ENCODE measurements around the gene ICE1.
"Not testable (repeated sequence)": the region's sequence is repeated elsewhere in the genome, so short reads cannot be mapped to it uniquely, and the experiment has no call there.

Gene ICE1

GRCh38 chr5:5451863-5452262 lies 29.4 kb downstream of the ICE1 start:
- no peak for DNase-seq

DNA sequence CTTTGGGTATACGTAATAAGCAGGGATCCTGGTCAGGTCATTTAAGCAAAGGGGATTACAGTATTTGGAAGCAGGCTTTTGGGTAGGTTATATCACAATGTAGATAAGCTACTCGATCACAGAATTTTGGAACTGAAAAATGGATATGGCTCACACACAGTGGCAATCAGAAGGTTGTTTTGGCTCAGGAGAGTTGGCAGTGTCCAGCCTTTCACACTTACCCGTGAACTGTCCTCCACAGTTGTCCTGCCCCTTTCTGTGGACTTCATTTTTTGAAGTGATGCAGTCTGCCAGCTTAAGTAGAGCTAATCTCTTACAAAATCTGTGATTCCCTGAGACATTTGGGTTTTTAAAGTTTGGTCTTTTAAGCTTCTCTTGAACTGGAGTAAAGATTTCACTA lies 30.7 kb downstream of the ICE1 start:
- DNase-seq: no peak

GRCh38 chr5:5454391-5454790 lies 31.9 kb downstream of the ICE1 start:
- no peak for DNase-seq

DNA sequence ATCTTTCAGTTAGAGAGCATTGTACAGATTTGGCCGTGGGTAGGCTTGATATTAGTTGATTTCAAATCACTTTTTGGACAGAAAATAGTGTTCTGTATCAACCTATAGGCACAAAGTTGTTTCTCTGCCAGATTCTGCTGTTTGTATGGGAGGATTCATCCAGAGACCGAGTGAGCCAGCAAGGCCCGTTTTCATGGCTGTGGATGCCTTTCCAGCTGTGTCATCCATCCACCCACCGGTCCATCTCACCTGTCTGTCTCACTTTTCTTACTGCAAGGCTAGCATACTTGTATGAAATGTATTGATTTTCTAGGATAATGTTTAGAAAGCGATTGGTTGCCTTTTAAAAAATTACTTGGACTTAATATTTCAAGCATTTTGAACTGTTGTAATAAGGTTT lies 34.4 kb downstream of the ICE1 start:
- DNase-seq: no peak

DNA sequence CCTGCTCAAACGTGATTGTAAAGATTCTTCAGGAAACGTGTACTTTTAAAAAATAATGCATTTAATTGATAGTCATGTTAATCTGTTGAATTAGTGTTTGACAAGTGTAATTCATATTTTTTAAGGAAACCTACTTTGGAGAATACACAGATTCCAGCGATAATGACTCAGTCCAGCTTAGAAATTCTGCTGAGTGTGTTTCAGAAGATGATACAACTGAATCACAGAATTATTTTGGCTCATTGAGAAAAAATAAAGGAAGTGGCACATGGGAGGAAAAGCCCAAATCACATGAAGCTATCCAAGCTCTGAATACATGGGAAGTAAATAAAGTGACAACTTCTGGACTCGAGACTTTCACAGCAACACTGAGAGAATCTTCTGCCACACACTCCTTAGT lies 37.8 kb downstream of the ICE1 start:
- DNase-seq: no peak

DNA sequence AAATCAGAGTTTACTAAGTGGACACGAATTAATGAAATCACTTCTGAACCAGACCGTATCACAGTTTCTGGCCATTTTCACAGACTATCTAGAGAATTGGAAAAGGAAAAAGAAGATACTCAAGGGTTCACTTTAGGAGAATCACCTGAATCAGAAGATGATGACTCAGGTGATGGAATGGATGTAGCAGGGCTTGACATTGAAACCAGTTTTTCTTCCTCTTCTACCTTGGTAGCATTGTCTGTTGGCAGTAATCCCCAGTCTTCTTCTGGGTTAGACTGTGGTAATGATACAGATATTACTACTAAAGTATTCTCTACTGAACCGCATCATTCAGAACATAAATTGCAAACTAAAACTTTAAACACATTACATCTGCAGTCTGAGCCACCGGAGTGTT lies 38.5 kb downstream of the ICE1 start:
- DNase-seq: no peak

DNA sequence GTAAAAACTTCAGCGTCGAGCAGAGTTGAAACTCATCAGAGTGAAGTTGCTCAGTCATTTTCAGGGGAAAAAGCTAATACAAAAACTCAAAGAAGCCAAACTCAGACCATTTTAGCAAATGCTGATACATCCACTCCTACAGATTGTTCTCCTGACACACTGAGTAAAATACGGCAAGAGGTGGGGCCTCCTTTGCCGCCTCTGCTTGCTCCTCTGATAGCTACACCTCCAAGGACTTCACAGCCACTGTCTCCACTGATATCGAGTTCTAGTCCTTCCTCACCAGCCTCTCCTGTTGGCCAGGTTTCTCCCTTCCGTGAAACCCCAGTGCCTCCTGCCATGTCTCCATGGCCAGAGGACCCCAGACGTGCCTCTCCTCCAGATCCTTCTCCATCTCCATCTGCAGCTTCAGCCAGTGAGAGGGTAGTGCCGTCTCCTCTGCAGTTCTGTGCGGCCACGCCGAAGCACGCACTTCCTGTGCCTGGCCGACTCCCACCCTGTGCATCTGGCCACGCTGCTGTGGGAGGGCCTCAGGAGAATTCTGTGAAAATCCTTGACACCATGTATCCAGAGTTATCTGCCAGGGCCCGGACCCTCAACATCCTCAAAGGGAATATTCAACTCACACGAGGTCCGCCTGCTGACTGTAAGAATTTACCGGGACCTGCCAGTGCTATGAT lies 41.7 kb downstream of the ICE1 start:
- DNase-seq: no peak

- no peak for DNase-seq
Observed at GRCh38 chr5:5466227-5466626, 43.8 kb downstream of the ICE1 start.

- DNase-seq: no peak
Observed at GRCh38 chr5:5467737-5468136, 45.3 kb downstream of the ICE1 start.

DNA sequence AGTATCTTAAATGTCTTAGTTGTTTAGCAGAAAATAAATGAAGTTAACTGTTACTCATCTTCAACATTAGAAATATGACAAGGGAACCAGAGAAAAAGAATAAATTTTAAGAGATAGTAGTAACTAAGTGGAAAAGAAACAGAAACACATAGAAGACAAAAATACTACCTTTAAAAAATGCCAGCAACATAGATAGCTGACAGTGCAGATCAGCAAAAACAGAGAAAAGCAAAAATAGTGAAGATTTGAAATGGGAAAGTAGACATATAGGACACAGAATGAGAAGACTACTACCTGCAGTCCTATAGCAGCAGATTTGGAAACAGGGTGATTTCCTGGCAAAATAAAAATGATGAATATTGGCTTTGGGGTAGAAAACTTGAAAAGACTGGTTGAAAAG lies 48.5 kb downstream of the ICE1 start:
- no peak for DNase-seq

- no peak for DNase-seq
Observed at GRCh38 chr5:5473226-5473625, 50.7 kb downstream of the ICE1 start.

GRCh38 chr5:5474961-5475360 lies 52.5 kb downstream of the ICE1 start:
- DNase-seq: no peak

DNA sequence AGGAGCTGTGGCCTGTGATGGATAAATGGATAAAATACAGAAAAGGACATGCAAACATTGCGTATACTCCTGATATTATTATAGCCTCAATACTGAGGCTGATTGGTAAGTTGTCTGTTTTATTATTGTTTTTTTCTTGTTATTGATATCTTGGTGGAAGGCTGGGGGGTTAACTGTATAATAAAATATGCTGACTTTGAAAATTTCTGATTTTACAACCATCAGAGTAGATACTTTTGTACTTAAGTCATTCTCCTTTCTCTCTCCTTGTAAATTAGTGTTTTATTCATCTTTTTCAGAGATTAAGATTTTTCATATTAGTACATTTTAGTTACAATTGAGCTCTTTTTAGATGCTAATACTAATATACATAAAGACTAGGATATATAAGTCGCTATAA lies 53.5 kb downstream of the ICE1 start:
- DNase-seq: no peak

GRCh38 chr5:5479578-5479977 lies 57.1 kb downstream of the ICE1 start:
- not testable (repeated sequence) for DNase-seq

- no peak for DNase-seq
Observed at GRCh38 chr5:5480481-5481111, 58.1 kb downstream of the ICE1 start.

DNA sequence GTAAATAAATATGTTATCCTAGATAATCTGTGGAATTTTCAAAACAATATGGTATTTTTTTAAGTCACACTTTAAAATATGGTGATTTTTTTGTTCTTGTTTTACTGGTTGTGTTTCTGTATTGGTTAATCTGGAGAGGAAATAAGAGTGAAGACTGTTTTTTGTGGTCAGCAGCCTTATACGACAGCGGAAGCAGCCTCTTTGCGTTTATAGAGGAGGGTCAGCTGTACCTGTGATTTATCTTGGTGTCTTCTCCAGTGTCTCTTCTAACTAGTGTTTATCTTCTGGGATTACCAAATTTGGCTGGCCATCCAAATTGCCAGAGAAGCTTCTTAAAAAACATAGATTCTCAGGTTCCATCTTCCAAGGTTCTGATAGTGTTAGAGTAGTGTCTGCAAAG lies 58.7 kb downstream of the ICE1 start:
- no peak for DNase-seq

DNA sequence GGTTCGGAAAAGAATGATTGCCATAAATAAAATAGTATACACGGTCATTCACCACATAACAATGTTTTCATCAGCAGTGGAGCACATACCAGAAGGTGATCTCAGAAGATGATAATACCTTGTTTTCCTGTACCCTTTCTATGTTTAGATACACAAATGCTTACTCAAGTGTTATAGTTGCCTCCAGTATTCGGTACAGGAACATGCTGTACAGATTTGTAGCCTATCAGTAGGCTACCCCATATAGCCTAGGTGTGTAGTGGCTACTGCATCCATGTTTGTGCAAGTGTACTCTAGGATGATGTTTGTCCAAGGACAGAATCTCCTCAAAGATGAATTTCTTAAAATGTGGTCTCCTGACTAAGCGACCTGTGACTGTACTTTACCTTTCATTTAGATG lies 59.2 kb downstream of the ICE1 start:
- no peak for DNase-seq

DNA sequence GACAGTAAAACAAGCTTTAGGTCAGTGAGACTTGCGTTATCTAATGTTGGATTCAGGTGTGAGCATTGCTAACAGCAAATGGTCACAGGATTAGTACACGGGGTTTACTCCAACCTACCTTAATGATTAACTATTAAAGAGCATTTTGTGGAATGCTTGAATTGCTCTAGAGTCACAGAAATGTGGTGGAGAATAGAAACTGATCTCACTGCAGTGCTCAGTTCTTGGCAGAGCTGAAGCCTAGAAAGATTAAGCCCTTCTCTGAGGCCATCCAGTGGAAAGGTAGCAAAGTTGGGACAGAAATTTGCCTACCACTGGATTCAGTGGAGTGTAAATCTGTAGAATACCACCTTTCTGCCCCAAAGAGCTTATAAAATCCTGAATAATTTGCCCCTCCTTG lies 60.9 kb downstream of the ICE1 start:
- no peak for DNase-seq

DNA sequence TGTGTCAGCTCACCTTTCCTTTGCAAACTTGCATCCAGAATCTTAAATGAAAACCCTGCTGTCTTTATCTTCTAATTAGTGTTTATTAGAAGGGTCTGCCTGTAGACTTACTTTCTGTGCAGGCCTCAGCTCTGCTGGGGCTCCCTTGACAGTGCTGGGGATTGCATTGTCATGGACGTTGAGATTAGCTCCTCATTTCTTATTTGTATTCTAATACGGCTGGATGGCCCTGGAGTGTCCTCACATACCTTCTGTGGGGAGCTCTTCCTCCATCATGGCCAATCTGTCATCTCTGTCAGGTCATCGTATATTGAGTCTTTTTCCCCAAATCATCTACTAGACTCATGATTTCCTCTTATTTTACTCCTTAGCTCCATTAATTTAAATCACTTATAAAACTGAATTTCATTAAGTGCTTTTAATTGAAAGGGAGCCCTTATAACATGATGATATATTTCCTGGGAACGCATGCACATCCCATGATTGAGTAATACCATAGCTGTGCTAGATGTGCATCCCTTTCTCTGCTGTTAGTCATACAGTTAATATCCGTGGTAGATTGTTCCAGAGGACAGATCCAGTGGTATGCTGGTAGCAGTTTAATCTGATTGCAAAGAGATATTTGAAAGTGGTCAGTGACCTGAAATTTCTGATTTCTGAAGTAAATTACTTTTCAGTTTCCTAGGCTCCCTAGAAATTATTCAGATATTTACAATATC lies 61.6 kb downstream of the ICE1 start:
- no peak for DNase-seq

DNA sequence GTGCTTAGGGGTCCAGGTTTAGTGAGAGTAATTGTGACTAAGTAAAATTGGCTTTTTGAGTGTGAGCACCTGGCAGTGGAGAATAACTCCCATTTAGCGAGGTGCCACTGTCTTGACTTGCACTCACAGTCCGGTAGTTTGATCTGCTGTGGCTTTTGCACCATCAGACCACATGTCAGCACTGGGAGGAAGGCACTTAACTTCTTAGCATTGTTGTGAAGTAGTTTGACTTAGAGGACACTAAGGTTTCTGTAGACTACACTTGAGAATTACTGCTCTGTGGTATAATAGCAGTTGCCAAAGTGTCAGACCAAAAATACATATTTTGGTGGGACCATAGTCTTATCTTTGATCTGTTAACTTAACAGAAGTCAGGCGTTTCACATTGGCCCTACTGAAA lies 63.6 kb downstream of the ICE1 start:
- DNase-seq: no peak

DNA sequence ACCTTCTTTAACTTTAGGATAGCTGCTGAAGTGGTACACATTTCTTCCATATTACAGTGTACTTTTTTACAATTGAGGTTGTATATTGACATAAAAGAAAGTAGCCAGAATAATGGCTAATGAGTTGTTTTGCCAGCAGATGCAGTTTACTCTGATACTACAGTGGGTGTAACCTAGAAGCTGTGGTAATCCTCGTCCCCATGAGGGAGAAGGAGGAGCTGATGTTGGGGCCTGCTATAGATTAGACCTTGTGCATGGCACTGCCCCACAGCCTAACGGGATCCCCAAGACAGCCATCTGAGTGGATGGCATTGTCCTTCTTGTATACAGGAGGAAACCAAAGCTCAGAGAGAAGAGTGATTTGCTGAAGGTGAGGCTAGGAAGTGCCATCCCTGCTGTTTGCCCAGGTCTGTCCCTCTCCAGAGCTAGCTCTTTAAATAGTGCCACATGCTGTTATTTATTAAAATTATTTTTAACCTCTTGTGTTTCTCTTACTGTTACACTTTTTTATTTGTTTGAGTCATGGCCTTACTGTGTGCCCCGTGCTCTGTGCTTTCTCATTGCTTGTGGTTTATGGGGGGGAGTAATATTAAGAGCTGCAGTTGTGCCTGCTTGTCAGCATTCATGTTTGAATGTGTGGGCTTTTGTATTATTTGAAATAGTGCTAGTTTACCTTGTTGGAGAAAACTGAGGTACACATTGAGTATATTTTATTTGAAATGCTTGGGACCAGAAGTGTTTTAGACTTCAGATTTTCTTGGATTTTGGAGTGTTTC lies 65.3 kb downstream of the ICE1 start:
- DNase-seq: no peak

- DNase-seq: no peak
Observed at GRCh38 chr5:5490774-5491347, 68.4 kb downstream of the ICE1 start.
